Lung (tissue), 16 donors: ENCODE data around the gene CPSF4L. TPM values are rescaled to one million over a fixed set of nuclear protein-coding genes. Genes with fewer than 3 reads are reported as not detected.
A peak's percentile ranks its signal among the peaks of the same experiment; 100 is the strongest.
"Not testable (repeated sequence)": the region's sequence is repeated elsewhere in the genome, so short reads cannot be mapped to it uniquely, and the experiment has no call there.

Experiments
- ATAC-seq: fragments of 200-7000 bp; cut with Tn5 transposase; one replicate; pipeline ENCODE4 v1.9.1; 2020; ENCODE audit warnings: moderate number of reproducible peaks; ENCODE audit not compliant: insufficient read depth, low FRiP score
- DNase-seq, 3 donors: peaks; one replicate each; pipeline ENCODE4 v3.0.0-alpha.2; 2013 to 2017
- H3K27ac ChIP-seq, 2 donors: one replicate each; pipeline ENCODE4 v1.5.1; 2013; ENCODE audit warnings: mild to moderate bottlenecking in 2 of 2, moderate library complexity in 2 of 2, control low read depth in 1 of 2, inconsistent platforms in 1 of 2, low read depth in 1 of 2, low read length in 1 of 2
- H3K27me3 ChIP-seq, 3 donors: one replicate each; pipeline ENCODE4 v1.5.1; 2013; ENCODE audit warnings: low read length in 2 of 3; ENCODE audit not compliant: control insufficient read depth in 3 of 3, insufficient read depth in 3 of 3
- H3K36me3 ChIP-seq, 4 donors: one replicate each; pipeline ENCODE4 v1.5.1; 2013; ENCODE audit warnings: low read length in 4 of 4, mild to moderate bottlenecking in 1 of 4, moderate library complexity in 1 of 4; ENCODE audit not compliant: control insufficient read depth in 4 of 4, insufficient read depth in 4 of 4
- H3K4me1 ChIP-seq, 5 donors: one replicate each; pipeline ENCODE4 v1.5.1; 2013; ENCODE audit warnings: low read length in 5 of 5, mild to moderate bottlenecking in 2 of 5, moderate library complexity in 1 of 5; ENCODE audit not compliant: control insufficient read depth in 5 of 5, insufficient read depth in 5 of 5
- H3K4me3 ChIP-seq: one replicate; pipeline ENCODE4 v1.5.1; 2013; ENCODE audit warnings: mild to moderate bottlenecking, control low read depth, moderate library complexity
- H3K9ac ChIP-seq, 2 donors: one replicate each; pipeline ENCODE4 v1.5.1; 2013; ENCODE audit warnings: low read length in 2 of 2, control low read depth in 1 of 2; ENCODE audit not compliant: insufficient read depth in 1 of 2
- H3K9me3 ChIP-seq, 4 donors: one replicate each; pipeline ENCODE4 v1.5.1; 2013; ENCODE audit warnings: low read length in 3 of 4, mild to moderate bottlenecking in 1 of 4, moderate library complexity in 1 of 4; ENCODE audit not compliant: control insufficient read depth in 4 of 4, insufficient read depth in 3 of 4
- WGBS, 2 donors: extraction: QIAGEN DNeasy Blood & Tissue Kit; methylation state at CpG; one replicate each; pipeline ENCODE4 v1.1.7; 2013; 5-methylcytosine and 5-hydroxymethylcytosine counted together
- long read RNA-seq, 5 donors: transcript quantifications; one replicate each; lab custom pipeline, GENCODE V29; 2026
- polyA plus RNA-seq, 2 donors: library from polyadenylated mRNA; stranded (reverse); fragments of 200-250 nt; gene quantifications; one replicate each; pipeline ENCODE4 v1.2.1, GENCODE V29; 2013
- total RNA-seq, 2 donors: library from RNA; depleted of rRNA in 1 of 2; stranded (reverse); fragments of >200 nt in 1 of 2; gene quantifications; one replicate each; pipeline ENCODE4 v1.2.1, GENCODE V29; 2014 to 2021
- TF ChIP-seq, protein P1 (sequence below): IDR thresholded peaks from 2 replicates; pipeline ENCODE4 v1.5.1; 2012; ENCODE audit warnings: mild to moderate bottlenecking; ENCODE audit errors: control extremely low read depth, extremely low read depth
- donor health status: control.
- donor health status: control.
- donor health status: Bipolar disorder and iron deficiency.
- donor health status: healthy.
- donor health status: DM: yes; HTN: yes; CAD: no.

CPSF4L gene, protein sequence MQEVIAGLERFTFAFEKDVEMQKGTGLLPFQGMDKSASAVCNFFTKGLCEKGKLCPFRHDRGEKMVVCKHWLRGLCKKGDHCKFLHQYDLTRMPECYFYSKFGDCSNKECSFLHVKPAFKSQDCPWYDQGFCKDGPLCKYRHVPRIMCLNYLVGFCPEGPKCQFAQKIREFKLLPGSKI
- not detected for total RNA-seq
- polyA plus RNA-seq = not detected
- long read RNA-seq, donor 1 = 0 reads
- long read RNA-seq, donor 2 = 0 reads
- long read RNA-seq, donor 3 = 0 reads
- long read RNA-seq, donor 4 = 0 reads
- long read RNA-seq, donor 5 = 0 reads

DNA sequence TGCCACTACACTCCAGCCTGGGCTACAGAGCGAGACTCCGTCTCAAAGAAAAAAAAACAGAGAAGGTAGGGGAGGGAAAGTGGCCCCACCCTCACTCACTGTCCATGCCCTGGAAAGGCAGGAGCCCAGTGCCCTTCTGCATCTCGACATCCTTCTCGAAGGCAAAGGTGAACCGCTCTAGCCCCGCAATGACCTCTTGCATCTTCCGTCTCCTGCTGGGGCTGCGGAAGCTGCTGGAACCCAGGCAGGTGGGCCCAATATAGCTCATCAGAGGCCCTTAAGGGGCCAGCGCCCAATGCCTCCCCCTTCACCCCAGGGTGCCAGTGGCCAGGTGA lies at the start of gene CPSF4L:
Gene CPSF4L, minus strand, starts transcription at position 264 of the 335 bp plus-strand sequence. Its CDS starts 62 bp downstream, at position 202.
- no peaks in the 10 kb centered on the region for H3K9me3 ChIP-seq
- H3K27me3 ChIP-seq = no peaks in the 10 kb centered on the region
- ATAC-seq = no peak
- H3K27ac ChIP-seq = no peak within 1 kb of the TSS
- H3K4me1 ChIP-seq = peaks cover 0 to 22% (median 5%) of the 10 kb centered on the region in 5 donors
- DNase-seq = no peak
- H3K9ac ChIP-seq = no peak within 1 kb of the TSS
- no peak within 1 kb of the TSS for H3K4me3 ChIP-seq
- no peaks in the 10 kb centered on the region for H3K36me3 ChIP-seq
- TF ChIP-seq, protein P1, sequence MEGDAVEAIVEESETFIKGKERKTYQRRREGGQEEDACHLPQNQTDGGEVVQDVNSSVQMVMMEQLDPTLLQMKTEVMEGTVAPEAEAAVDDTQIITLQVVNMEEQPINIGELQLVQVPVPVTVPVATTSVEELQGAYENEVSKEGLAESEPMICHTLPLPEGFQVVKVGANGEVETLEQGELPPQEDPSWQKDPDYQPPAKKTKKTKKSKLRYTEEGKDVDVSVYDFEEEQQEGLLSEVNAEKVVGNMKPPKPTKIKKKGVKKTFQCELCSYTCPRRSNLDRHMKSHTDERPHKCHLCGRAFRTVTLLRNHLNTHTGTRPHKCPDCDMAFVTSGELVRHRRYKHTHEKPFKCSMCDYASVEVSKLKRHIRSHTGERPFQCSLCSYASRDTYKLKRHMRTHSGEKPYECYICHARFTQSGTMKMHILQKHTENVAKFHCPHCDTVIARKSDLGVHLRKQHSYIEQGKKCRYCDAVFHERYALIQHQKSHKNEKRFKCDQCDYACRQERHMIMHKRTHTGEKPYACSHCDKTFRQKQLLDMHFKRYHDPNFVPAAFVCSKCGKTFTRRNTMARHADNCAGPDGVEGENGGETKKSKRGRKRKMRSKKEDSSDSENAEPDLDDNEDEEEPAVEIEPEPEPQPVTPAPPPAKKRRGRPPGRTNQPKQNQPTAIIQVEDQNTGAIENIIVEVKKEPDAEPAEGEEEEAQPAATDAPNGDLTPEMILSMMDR = no peak
- whole genome bisulfite sequencing, 2 donors = 96 to 99% methylated on average over 7 to 9 of the region's 9 CpGs

DNA sequence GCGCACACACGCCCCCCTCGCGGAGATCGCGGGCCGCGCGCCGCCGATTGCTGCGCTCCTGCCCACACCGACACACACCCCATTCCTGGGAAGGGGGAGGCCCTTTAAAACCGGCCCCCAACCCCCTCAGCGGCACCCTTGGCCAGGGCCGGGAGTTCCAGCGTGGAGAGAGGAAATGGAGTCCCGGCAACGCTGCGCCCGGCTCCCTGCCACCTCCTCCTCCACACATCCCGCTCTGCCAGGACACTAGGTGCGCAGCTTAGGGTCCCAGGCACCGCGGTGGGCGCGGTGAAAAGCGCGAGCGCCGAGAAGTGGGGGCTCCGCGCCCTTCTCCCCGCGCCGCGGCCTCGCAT lies 49.7 kb upstream of the CPSF4L start:
- peak overlapping the region; percentile 63 to 88 for H3K9ac ChIP-seq
- ATAC-seq = peak; percentile 0

DNA sequence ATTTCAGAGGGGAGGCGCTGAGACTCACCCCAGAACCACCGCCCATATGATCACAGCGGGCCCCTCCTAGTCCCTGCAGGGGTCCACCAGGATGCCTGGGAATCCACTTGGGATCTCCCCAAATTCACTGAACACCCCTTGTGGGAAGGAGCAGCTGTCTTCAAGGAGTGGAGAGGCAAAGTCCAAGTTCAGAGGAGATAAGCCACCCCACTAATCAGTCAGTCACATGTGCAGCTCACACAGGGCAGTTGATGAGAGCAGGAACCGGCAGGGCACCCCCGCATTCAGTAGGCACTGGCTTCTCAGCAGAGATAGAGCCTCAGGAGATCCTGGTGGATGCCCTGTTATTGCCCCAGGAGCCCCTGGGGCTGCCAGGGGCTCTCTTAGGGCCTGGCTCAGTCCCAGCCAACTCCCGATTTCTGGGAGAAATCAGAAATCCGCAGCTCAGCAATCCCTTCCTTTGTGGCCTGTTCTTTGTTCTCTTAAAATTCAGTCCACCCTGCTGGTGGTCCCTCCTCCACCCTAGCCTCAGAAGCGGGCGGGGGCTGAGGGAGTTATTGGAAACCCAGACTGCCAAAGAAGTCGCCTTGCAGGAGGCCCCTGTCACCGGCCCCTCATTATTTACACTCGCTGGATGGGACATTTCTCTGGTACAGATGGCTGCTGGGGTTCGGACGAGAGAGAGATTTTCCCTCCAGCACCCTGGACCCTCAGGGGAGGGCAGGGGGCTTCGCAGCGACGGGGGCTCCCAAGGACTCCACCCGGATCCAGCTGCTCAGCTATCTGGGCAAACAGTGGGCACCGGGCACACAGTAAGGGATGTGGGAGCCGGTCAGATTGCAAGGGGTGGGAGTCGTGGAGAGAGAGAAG lies 48.3 kb upstream of the CPSF4L start:
- Histone ChIP-seq H3K9ac (peak overlapping the region; percentile 73 to 77), H3K36me3 (peaks cover 0 to 26% (median 4%) of the 10 kb centered on the region in 4 donors), H3K4me1 (peaks cover 14 to 53% (median 19%) of the 10 kb centered on the region in 5 donors), H3K27me3 (no peaks in the 10 kb centered on the region), H3K4me3 (peak overlapping the region; percentile 91), H3K9me3 (no peaks in the 10 kb centered on the region), H3K27ac (peak overlapping the region; percentile 98 to 99)
- DNase-seq = peak; percentile 91 to 94 (median 93)
- WGBS, 2 donors = 12 to 19% methylated on average over 21 of the region's 21 CpGs
- no peak for ATAC-seq
- TF ChIP-seq, protein P1 = no peak

More for the DNA sequence above, 49.7 kb upstream of the CPSF4L start:
- DNase-seq = no peak
- H3K4me3 ChIP-seq = peak overlapping the region; percentile 91
- WGBS, 2 donors = 0 to 1% methylated on average over 33 to 38 of the region's 38 CpGs
- TF ChIP-seq, protein P1 = no peak
- H3K36me3 ChIP-seq = peaks cover 0 to 22% (median 3%) of the 10 kb centered on the region in 4 donors
- peaks cover 8 to 39% (median 12%) of the 10 kb centered on the region in 5 donors for H3K4me1 ChIP-seq
- no peaks in the 10 kb centered on the region for H3K27me3 ChIP-seq
- H3K9me3 ChIP-seq = no peaks in the 10 kb centered on the region
- H3K27ac ChIP-seq = peak overlapping the region; percentile 98 to 99

DNA sequence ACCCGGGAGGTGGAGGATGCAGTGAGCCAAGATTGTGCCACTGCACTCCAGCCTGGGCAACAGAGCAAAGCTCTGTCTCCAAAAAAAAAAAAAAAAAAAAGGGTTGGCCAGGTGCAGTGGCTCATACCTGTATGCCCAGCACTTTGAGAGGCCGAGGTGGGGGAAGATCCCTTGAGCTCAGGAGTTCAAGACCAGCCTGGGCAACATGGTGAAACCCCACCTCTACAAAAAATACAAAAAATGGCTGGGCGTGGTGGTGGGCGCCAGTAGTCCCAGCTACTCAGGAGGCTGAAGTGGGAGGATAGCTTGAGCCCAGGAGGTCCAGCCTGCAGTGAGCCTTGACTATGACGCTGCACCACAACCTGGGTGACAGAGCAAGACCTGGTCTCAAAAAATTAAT lies 47.3 kb upstream of the CPSF4L start:
- Histone ChIP-seq H3K36me3 (peaks cover 0 to 26% (median 4%) of the 10 kb centered on the region in 4 donors), H3K27ac (peak overlapping the region; percentile 75 to 99), H3K9ac (peak overlapping the region in 1 of 2 donors; percentile 73), H3K4me1 (peaks cover 20 to 63% (median 24%) of the 10 kb centered on the region in 5 donors)
- DNase-seq, H3K9me3 ChIP-seq, H3K27me3 ChIP-seq, H3K4me3 ChIP-seq, ATAC-seq: not testable (repeated sequence)
- whole genome bisulfite sequencing, 2 donors = 70 to 86% methylated on average over 5 of the region's 5 CpGs
